ENCODE measurements around the gene LASP1.

The LASP1 gene

GRCh38 chr17:38897671-38898290 is 27.9 kb downstream of the LASP1 start:
- H3K9me3 ChIP-seq (ENCODE audit: severe bottlenecking), result no peaks in the 10 kb centered on the region
- ATAC-seq (ENCODE audit: low read depth) (no peak), DNase-seq (ENCODE audit: low spot score) (no peak)
- no peak overlapping the region for H3K27ac ChIP-seq (ENCODE audit: poor library complexity, severe bottlenecking)
- no peak overlapping the region for H3K4me3 ChIP-seq (ENCODE audit: severe bottlenecking)
- H3K4me1 ChIP-seq (ENCODE audit: insufficient read depth, poor library complexity, severe bottlenecking), result peaks cover 12% of the 10 kb centered on the region
- no peaks in the 10 kb centered on the region for H3K27me3 ChIP-seq (ENCODE audit: insufficient read depth, poor library complexity, severe bottlenecking)
- no peak for TF ChIP-seq CTCF (IDR thresholded peaks at IDR 0.05; ENCODE audit: poor library complexity, severe bottlenecking)
- peaks cover 75% of the 10 kb centered on the region for H3K36me3 ChIP-seq (ENCODE audit: low read depth)

DNA sequence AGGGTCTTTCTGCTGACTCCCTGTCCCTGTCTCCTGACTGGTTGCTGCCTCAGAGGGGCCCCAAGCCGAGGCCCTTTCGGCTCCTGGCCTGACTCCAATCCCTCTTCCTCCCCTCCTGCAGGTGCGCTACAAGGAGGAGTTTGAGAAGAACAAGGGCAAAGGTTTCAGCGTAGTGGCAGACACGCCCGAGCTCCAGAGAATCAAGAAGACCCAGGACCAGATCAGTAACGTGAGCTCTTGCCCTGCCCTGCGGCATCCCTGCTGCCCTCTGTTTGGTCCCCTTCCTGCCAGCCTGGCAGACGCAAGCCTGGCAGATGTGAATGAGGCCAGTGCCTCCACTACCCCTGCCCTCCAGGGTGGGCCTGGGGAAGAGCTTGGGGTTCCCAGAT is 28.4 kb downstream of the LASP1 start:
- H3K9me3 ChIP-seq (ENCODE audit: severe bottlenecking), result no peaks in the 10 kb centered on the region
- peaks cover 75% of the 10 kb centered on the region for H3K36me3 ChIP-seq (ENCODE audit: low read depth)
- no peak overlapping the region for H3K4me3 ChIP-seq (ENCODE audit: severe bottlenecking)
- DNase-seq (ENCODE audit: low spot score), result no peak
- ATAC-seq (ENCODE audit: low read depth), result no peak
- TF ChIP-seq CTCF (IDR thresholded peaks at IDR 0.05; ENCODE audit: poor library complexity, severe bottlenecking), result no peak
- peak overlapping the region; percentile 48 for H3K27ac ChIP-seq (ENCODE audit: poor library complexity, severe bottlenecking)
- H3K4me1 ChIP-seq (ENCODE audit: insufficient read depth, poor library complexity, severe bottlenecking), result peaks cover 12% of the 10 kb centered on the region
- no peaks in the 10 kb centered on the region for H3K27me3 ChIP-seq (ENCODE audit: insufficient read depth, poor library complexity, severe bottlenecking)

- no peak overlapping the region for H3K4me3 ChIP-seq (ENCODE audit: severe bottlenecking)
These were observed 29.0 kb downstream of the LASP1 start for GRCh38 chr17:38898812-38899348.

DNA sequence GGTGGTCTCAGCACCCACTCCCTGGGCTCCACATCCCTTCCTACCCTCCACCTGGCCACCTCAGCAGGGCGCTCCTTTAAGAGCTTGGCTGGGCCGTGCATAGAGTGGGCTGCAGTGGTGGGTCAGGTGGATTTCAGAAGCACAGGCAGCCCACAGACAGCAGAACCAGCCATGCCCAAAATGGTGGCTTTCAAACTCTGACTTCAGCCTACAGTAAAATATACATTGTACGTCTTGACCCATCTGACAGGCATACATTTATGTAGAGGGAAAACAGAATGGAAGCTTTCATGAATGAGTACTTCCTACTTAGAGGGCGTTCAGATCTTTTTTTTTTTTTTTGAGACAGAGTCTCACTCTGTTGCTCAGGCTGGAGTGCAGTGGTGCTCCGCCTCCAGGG is 29.6 kb downstream of the LASP1 start:
- Histone ChIP-seq H3K4me1 (ENCODE audit: insufficient read depth, poor library complexity, severe bottlenecking) (peaks cover 12% of the 10 kb centered on the region), H3K4me3 (ENCODE audit: severe bottlenecking) (no peak overlapping the region), H3K9me3 (ENCODE audit: severe bottlenecking) (no peaks in the 10 kb centered on the region), H3K36me3 (ENCODE audit: low read depth) (peaks cover 76% of the 10 kb centered on the region), H3K27ac (ENCODE audit: poor library complexity, severe bottlenecking) (peak overlapping the region; percentile 48), H3K27me3 (ENCODE audit: insufficient read depth, poor library complexity, severe bottlenecking) (no peaks in the 10 kb centered on the region)
- DNase-seq (ENCODE audit: low spot score), result no peak
- no peak for TF ChIP-seq CTCF (IDR thresholded peaks at IDR 0.05; ENCODE audit: poor library complexity, severe bottlenecking)
- ATAC-seq (ENCODE audit: low read depth), result no peak

More at GRCh38 chr17:38898812-38899348, 29.0 kb downstream of the LASP1 start:
- H3K36me3 ChIP-seq (ENCODE audit: low read depth), result peaks cover 76% of the 10 kb centered on the region
- DNase-seq (ENCODE audit: low spot score), result no peak
- H3K27ac ChIP-seq (ENCODE audit: poor library complexity, severe bottlenecking), result peak overlapping the region; percentile 48
- ATAC-seq (ENCODE audit: low read depth), result no peak
- no peak for TF ChIP-seq CTCF (IDR thresholded peaks at IDR 0.05; ENCODE audit: poor library complexity, severe bottlenecking)
- no peaks in the 10 kb centered on the region for H3K9me3 ChIP-seq (ENCODE audit: severe bottlenecking)
- peaks cover 12% of the 10 kb centered on the region for H3K4me1 ChIP-seq (ENCODE audit: insufficient read depth, poor library complexity, severe bottlenecking)
- H3K27me3 ChIP-seq (ENCODE audit: insufficient read depth, poor library complexity, severe bottlenecking), result no peaks in the 10 kb centered on the region

- TF ChIP-seq CTCF (IDR thresholded peaks at IDR 0.05; ENCODE audit: poor library complexity, severe bottlenecking), result no peak
- Histone ChIP-seq H3K4me1 (ENCODE audit: insufficient read depth, poor library complexity, severe bottlenecking) (peaks cover 12% of the 10 kb centered on the region), H3K4me3 (ENCODE audit: severe bottlenecking) (no peak overlapping the region), H3K36me3 (ENCODE audit: low read depth) (peaks cover 85% of the 10 kb centered on the region), H3K27me3 (ENCODE audit: insufficient read depth, poor library complexity, severe bottlenecking) (no peaks in the 10 kb centered on the region), H3K27ac (ENCODE audit: poor library complexity, severe bottlenecking) (peak overlapping the region; percentile 48), H3K9me3 (ENCODE audit: severe bottlenecking) (no peaks in the 10 kb centered on the region)
- ATAC-seq (ENCODE audit: low read depth) (peak; percentile 85), DNase-seq (ENCODE audit: low spot score) (peak; percentile 85)
These were observed 31.3 kb downstream of the LASP1 start for GRCh38 chr17:38900978-38901656.
